B cell (primary cell): Measurements from ENCODE around the gene PTCD2. TPM values are rescaled to one million over a fixed set of nuclear protein-coding genes. Genes with fewer than 3 reads are reported as not detected.

Experiments used
- ATAC-seq: fragments of 200-7000 bp; cut with Tn5 transposase; one replicate; pipeline ENCODE4 v1.10.0; 2021; ENCODE audit warnings: low read depth, mild to moderate bottlenecking, moderate number of reproducible peaks, moderate library complexity
- CTCF ChIA-PET: fragments of 350-600 bp; sonication (Branson Sonifier 250); formaldehyde crosslinking; loops from one replicate; lab custom pipeline; 2021; ENCODE audit warnings: antibody characterized with exemption, inconsistent platforms; lab: Charles Lee
- POLR2A ChIA-PET: fragments of 350-600 bp; sonication (Branson Sonifier 250); formaldehyde crosslinking; loops from one replicate; lab custom pipeline; 2021; ENCODE audit warnings: antibody characterized with exemption; lab: Charles Lee
- DNase-seq: peaks from one replicate; pipeline ENCODE4 v3.0.0; 2013
- H2AFZ ChIP-seq: 2 replicates; pipeline ENCODE4 v1.6.1; 2012; ENCODE audit warnings: mild to moderate bottlenecking, low read depth, low read length; ENCODE audit not compliant: insufficient read depth, poor library complexity, severe bottlenecking
- H3K27ac ChIP-seq, 2 donors: 1 replicate in 1 of 2; 2 replicates in 1 of 2; pipeline ENCODE4 v1.5.1; 2012 to 2013; ENCODE audit warnings: low read length in 2 of 2, mild to moderate bottlenecking in 2 of 2, moderate library complexity in 1 of 2
- H3K27me3 ChIP-seq, 4 experiments: fragments of 200-600 bp in 1 of 4; sonication (generic) in 1 of 4; replicated peaks in 1 of 4; 1 replicate in 2 of 4; 2 replicates in 2 of 4; pipeline versions ENCODE4 v1.6.1 to v1.7.0; 2013 to 2016; ENCODE audit warnings: low read length in 3 of 4, mild to moderate bottlenecking in 2 of 4, mixed read lengths in 1 of 4, moderate library complexity in 1 of 4; ENCODE audit not compliant: insufficient read depth in 4 of 4, control insufficient read depth in 3 of 4; ENCODE audit errors: control extremely low read depth in 1 of 4
- H3K36me3 ChIP-seq, 2 experiments: replicated peaks in 1 of 2; 1 replicate in 1 of 2; 2 replicates in 1 of 2; pipeline versions ENCODE4 v1.6.1 to v1.7.1; 2013; ENCODE audit warnings: low read length in 1 of 2; ENCODE audit not compliant: insufficient read depth in 2 of 2, control insufficient read depth in 1 of 2; ENCODE audit errors: control extremely low read depth in 1 of 2, extremely low read depth in 1 of 2
- H3K4me1 ChIP-seq, 2 donors: fragments of 200-600 bp in 1 of 2; sonication (generic) in 1 of 2; 1 replicate in 1 of 2; 2 replicates in 1 of 2; pipeline versions ENCODE4 v1.5.1 to v1.6.1; 2013 to 2017; ENCODE audit warnings: low read length in 2 of 2; ENCODE audit not compliant: control insufficient read depth in 2 of 2, insufficient read depth in 2 of 2
- H3K4me2 ChIP-seq: replicated peaks from 2 replicates; pipeline ENCODE3; 2012; ENCODE audit warnings: mild to moderate bottlenecking, low read depth, low read length; ENCODE audit not compliant: poor library complexity, severe bottlenecking
- H3K4me3 ChIP-seq, 5 experiments: fragments of 200-600 bp in 1 of 5; sonication (generic) in 1 of 5; 1 replicate in 3 of 5; 2 replicates in 2 of 5; pipeline versions ENCODE4 v1.5.1 to v1.7.0; 2011 to 2016; ENCODE audit warnings: low read length in 4 of 5, mild to moderate bottlenecking in 4 of 5, low read depth in 2 of 5, control low read depth in 1 of 5, moderate library complexity in 1 of 5; ENCODE audit not compliant: insufficient read depth in 1 of 5; ENCODE audit errors: control extremely low read depth in 1 of 5, extremely low read depth in 1 of 5
- H3K79me2 ChIP-seq: fragments of 200-600 bp; sonication (generic); one replicate; pipeline ENCODE4 v1.6.0; 2016; ENCODE audit warnings: low read length; ENCODE audit not compliant: control insufficient read depth, insufficient read depth
- H3K9ac ChIP-seq: fragments of 200-600 bp; sonication (generic); 2 replicates; pipeline ENCODE4 v1.6.1; 2017; ENCODE audit warnings: mild to moderate bottlenecking, low read length, moderate library complexity
- H3K9me3 ChIP-seq, 3 donors: one replicate each; pipeline versions ENCODE4 v1.6.1 to v1.7.1; 2013; ENCODE audit warnings: low read length in 2 of 3; ENCODE audit not compliant: control insufficient read depth in 2 of 3, insufficient read depth in 1 of 3; ENCODE audit errors: control extremely low read depth in 1 of 3
- H4K20me1 ChIP-seq: 2 replicates; pipeline ENCODE4 v1.6.0; 2012; ENCODE audit warnings: mild to moderate bottlenecking, low read length; ENCODE audit not compliant: insufficient read depth, control insufficient read depth, poor library complexity, severe bottlenecking
- H3K27ac Mint-ChIP-seq: one replicate; pipeline ENCODE4 v1.8.0; 2021; ENCODE audit warnings: mixed read lengths
- H3K27me3 Mint-ChIP-seq: one replicate; pipeline ENCODE4 v1.8.0; 2021; ENCODE audit warnings: mixed read lengths
- H3K4me1 Mint-ChIP-seq: one replicate; pipeline ENCODE4 v1.8.0; 2021; ENCODE audit warnings: mixed read lengths
- H3K4me3 Mint-ChIP-seq: one replicate; pipeline ENCODE4 v1.8.0; 2021; ENCODE audit warnings: mixed read lengths
- H3K9me3 Mint-ChIP-seq: one replicate; pipeline ENCODE4 v1.8.0; 2022; ENCODE audit warnings: mixed read lengths; ENCODE audit not compliant: insufficient read depth
- CTCF ChIP-seq: fragments of 200-600 bp; IDR thresholded peaks from one replicate; pipeline ENCODE4 v1.8.0; 2022; ENCODE audit warnings: antibody characterized with exemption, mild to moderate bottlenecking
- EZH2 ChIP-seq: IDR thresholded peaks from 2 replicates; pipeline ENCODE4 v1.6.1; 2012; ENCODE audit warnings: borderline replicate concordance, low read depth, mild to moderate bottlenecking, moderate library complexity, low read length; ENCODE audit not compliant: insufficient read depth, poor library complexity, severe bottlenecking
- WGBS: methylation state at CpG from one replicate; pipeline ENCODE4 v1.1.5; 2013; ENCODE audit warnings: missing lambda C conversion rate; ENCODE audit not compliant: insufficient coverage; 5-methylcytosine and 5-hydroxymethylcytosine counted together
- intact Hi-C: fragments of 100-400 bp; cut with micrococcal nuclease; formaldehyde crosslinking; loops from one replicate; pipeline ENCODE4 v1.10.0; 2022
- polyA plus RNA-seq: library from polyadenylated mRNA; depleted of rRNA; stranded (reverse); fragments of >200 nt; gene quantifications from 2 replicates; pipeline ENCODE4 v1.2.3, GENCODE V29; 2012
- total RNA-seq, 2 donors: library from RNA; stranded (reverse); fragments of 120-200 nt in 1 of 2; gene quantifications; 1 replicate in 1 of 2; 2 replicates in 1 of 2; pipeline versions ENCODE4 v1.2.3 to v1.2.4, GENCODE V29; 2013 to 2022

PTCD2 gene
- total and polyA plus RNA-seq, 2 donors (not counting 1 experiment from before 2014, with no cell fraction given): 3.7 to 10.5 TPM

DNA sequence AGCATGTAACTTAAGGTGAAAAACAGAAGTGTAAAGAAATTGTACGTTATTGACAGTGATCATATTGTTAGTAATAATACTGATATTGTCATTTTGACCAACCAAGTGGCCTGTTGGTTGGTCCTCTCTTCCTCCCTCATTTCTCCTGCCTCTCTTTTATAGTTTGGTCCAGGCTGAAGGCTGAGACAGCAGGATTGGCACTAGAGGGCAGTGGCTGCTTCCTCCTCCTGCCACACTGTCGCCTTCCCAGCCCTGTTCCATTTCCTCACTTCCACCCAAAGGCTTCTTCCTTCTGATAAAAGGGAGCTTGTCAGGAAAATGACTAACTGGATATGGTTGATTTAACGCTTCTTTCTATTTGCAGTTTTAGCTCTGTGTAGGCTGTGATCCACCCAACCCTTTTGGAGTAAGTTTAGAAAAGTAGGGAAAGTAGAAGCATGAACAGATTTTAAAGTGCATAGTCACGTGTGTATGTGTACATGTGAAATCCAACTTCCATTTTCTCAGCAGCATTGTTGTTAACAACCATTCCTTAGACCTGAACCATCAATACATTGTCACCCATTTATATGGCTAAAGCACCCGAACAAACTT, 35.6 kb downstream of the PTCD2 start:
- no peak overlapping the region for H3K4me2 ChIP-seq
- no peaks in the 10 kb centered on the region for H4K20me1 ChIP-seq
- Mint-ChIP-seq H3K4me3 (no peak overlapping the region), H3K27ac (no peak overlapping the region), H3K9me3 (no peaks in the 10 kb centered on the region), H3K4me1 (no peaks in the 10 kb centered on the region), H3K27me3 (no peaks in the 10 kb centered on the region)
- no peak overlapping the region for H2AFZ ChIP-seq
- no peaks in the 10 kb centered on the region for H3K27me3 ChIP-seq
- ChIA-PET CTCF (interaction anchor here (1.9 kb wide), 1 partner anchor 10 kb away, joined by 10 read pairs; no protein-coding TSS in a partner anchor), POLR2A (no interaction called here)
- no peak overlapping the region for H3K27ac ChIP-seq
- no peaks in the 10 kb centered on the region for H3K79me2 ChIP-seq
- ATAC-seq (no peak), DNase-seq (no peak)
- no peak overlapping the region for H3K4me3 ChIP-seq
- WGBS: no CpG with 5 or more reads among the region's 5 CpGs
- intact Hi-C loops: no loop called here
- H3K4me1 ChIP-seq: no peaks in the 10 kb centered on the region
- no peaks in the 10 kb centered on the region for H3K9me3 ChIP-seq
- TF ChIP-seq CTCF: no peak
- no peak for TF ChIP-seq EZH2
- no peak overlapping the region for H3K9ac ChIP-seq
- peaks cover 0 to 9% of the 10 kb centered on the region in 2 experiments for H3K36me3 ChIP-seq

GRCh38 chr5:72356361-72356760, 36.2 kb downstream of the PTCD2 start:
- ChIA-PET CTCF (interaction anchor here (1.3 to 1.9 kb wide), 2 partner anchors 10 to 168 kb away, joined by 5 to 10 read pairs; no protein-coding TSS in a partner anchor), POLR2A (no interaction called here)
- Mint-ChIP-seq H3K9me3 (no peaks in the 10 kb centered on the region), H3K4me1 (no peaks in the 10 kb centered on the region), H3K27me3 (no peaks in the 10 kb centered on the region), H3K4me3 (no peak overlapping the region), H3K27ac (no peak overlapping the region)
- Histone ChIP-seq H3K36me3 (peaks cover 0 to 11% of the 10 kb centered on the region in 2 experiments), H3K79me2 (no peaks in the 10 kb centered on the region), H3K4me3 (no peak overlapping the region), H3K9me3 (no peaks in the 10 kb centered on the region), H3K4me1 (no peaks in the 10 kb centered on the region), H4K20me1 (no peaks in the 10 kb centered on the region), H3K9ac (no peak overlapping the region), H3K4me2 (no peak overlapping the region), H3K27ac (no peak overlapping the region), H3K27me3 (no peaks in the 10 kb centered on the region), H2AFZ (no peak overlapping the region)
- ATAC-seq (no peak), DNase-seq (no peak)
- no peak for TF ChIP-seq EZH2
- no peak for TF ChIP-seq CTCF
- intact Hi-C loops: no loop called here
- no CpG with 5 or more reads among the region's 1 CpG for WGBS
